ENCODE measurements around the gene AIFM3. TPM values are rescaled to one million over a fixed set of nuclear protein-coding genes. Genes with fewer than 3 reads are reported as not detected.
"Not testable (repeated sequence)": the region's sequence is repeated elsewhere in the genome, so short reads cannot be mapped to it uniquely, and the experiment has no call there.

AIFM3 gene
- total RNA-seq, 1 donor from 2014 or later, result 0.52 TPM

GRCh38 chr22:20939457-20940185 is 27.4 kb upstream of the AIFM3 start:
- ATAC-seq; intact Hi-C loops (cut with micrococcal nuclease); DNase-seq: not testable (repeated sequence)

DNA sequence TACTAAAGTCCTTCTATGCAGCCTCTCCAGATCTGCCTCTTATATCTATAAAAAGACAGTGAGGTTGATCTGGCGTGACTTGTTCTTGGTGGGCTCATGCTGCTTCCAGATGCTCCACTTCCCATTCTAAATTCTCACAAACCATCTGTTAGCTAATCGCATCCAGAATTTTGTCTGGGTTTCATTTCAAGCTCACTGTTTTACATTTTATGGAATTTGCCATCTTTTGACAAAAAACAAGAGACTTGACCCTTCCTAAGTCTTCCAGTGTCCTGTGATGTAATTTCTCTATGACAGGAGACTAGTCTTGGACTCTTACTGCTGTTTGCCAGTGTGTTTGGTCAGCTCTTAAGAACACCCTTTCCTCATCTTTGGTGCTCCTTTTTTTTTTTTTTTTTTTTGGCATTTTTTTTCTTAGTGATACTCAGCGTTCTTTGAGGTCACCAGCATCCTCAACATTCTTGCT is 26.8 kb upstream of the AIFM3 start:
- DNase-seq (no peak), ATAC-seq (no peak)
- intact Hi-C loops (cut with micrococcal nuclease), result no loop called here

- DNase-seq, result no peak
- intact Hi-C loops (cut with micrococcal nuclease), result no loop called here
- no peak for ATAC-seq
Observed at GRCh38 chr22:20940904-20941385, 26.1 kb upstream of the AIFM3 start.

- DNase-seq; ATAC-seq; intact Hi-C loops (cut with micrococcal nuclease): not testable (repeated sequence)
Observed at GRCh38 chr22:20942203-20942902, 24.7 kb upstream of the AIFM3 start.

- intact Hi-C loops (cut with micrococcal nuclease), result no loop called here
- DNase-seq (no peak), ATAC-seq (no peak)
Observed at GRCh38 chr22:20943104-20943933, 23.7 kb upstream of the AIFM3 start.

DNA sequence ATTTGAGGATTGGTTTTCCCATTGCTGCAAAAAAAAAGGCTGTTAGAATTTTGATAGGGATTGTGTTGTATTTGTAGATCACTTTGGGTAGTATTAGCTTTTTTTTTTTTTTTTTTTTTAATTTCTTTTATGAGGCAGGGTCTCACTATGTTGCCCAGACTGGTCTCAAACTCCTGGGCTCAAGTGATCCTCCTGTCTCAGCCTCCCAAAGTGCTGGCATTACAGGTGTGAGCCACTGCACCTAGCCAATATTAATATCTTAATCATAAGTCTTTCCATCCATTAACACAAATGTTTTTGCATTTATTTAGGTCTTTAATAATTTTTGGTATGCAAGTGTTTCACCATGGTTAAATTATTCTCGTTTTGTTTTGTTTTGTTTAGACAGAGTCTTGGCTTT is 23.0 kb upstream of the AIFM3 start:
- ATAC-seq (no peak), DNase-seq (no peak)
- intact Hi-C loops (cut with micrococcal nuclease), result no loop called here

DNA sequence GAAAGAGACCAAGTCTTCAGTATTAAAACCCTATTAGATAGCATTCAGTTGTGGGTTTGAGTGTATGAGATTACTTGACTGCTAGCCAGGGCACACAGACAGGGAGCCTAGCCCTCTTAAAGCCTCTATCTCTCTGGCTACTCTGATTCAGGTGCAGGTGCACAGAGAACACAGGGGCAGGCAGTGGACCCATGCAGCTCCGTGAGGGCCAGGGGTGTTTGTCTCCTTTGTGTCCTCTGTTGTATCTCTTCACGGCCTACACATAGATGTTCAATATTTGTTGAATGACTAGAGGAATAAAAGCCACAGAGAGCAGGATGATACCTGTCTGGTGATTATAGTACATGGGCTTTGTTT is 21.5 kb upstream of the AIFM3 start:
- intact Hi-C loops (cut with micrococcal nuclease), result no loop called here
- DNase-seq, result no peak
- peak; percentile 13 for ATAC-seq

DNA sequence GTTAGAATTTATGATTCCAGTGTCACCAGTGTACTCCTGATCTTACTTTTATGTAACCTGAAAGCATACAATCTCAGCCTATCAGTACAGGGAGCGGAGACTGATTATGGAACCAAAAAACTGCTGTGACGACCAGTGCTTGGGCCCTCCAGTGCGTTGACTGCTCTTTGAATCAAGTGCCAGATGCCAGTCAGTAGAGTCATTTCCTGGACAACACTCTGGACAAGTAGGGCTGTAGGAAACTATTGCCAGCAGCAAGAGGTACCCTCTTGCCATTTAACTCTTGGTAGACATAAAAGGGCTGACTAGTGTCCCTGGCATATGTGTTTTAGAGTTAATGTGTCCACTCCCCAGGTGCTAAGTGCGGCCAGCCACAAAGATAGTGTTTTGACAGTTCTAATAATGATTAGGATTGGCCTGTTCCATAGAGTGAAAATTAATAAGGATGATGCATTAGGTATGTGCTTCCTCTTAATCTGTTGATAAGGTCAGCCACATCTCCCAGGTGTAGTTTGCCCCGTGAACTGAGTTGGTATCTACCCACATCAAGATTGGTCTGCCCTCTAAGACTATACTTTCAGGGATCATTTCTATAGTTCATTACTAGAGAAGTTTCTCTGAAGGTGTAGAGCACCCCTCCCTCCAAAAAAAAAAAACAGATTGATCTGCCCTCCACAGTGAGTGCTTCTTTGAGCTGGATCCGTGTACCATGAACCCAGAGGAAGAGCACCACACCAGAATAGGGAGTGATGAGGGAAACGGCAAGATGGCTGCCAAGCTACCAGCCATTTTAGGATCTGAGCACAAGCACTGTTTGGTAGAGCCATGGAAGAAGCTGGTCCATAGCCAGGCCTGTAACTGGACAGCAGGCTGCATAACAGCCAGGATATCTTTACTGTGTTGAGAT is 20.7 kb upstream of the AIFM3 start:
- intact Hi-C loops (cut with micrococcal nuclease), result no loop called here
- peak; percentile 75 for ATAC-seq

DNA sequence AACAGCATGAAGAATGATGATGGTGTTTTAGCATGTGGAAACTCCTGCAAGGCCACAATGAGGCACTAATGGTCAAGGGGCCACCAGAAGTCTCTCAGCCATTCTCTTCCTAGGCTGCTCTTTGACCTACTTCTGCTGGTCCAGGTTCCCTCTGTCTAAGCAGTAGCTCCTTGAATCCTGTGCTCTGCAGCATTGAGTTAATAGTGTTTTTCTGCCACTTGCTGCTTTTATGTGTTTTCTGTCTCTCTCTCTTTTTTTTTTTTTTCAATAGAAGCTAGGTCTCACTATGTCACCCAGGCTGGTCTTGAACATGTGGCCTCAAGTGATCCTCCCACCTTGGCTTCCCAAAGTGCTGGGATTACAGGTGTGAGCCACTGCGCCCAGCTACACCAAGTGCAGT is 20.1 kb upstream of the AIFM3 start:
- DNase-seq (no peak), ATAC-seq (no peak)
- intact Hi-C loops (cut with micrococcal nuclease), result no loop called here

More for the DNA sequence above, 20.7 kb upstream of the AIFM3 start:
- DNase-seq, result no peak

- intact Hi-C loops (cut with micrococcal nuclease), result no loop called here
- ATAC-seq (no peak), DNase-seq (no peak)
Observed at GRCh38 chr22:20948450-20948849, 18.6 kb upstream of the AIFM3 start.

DNA sequence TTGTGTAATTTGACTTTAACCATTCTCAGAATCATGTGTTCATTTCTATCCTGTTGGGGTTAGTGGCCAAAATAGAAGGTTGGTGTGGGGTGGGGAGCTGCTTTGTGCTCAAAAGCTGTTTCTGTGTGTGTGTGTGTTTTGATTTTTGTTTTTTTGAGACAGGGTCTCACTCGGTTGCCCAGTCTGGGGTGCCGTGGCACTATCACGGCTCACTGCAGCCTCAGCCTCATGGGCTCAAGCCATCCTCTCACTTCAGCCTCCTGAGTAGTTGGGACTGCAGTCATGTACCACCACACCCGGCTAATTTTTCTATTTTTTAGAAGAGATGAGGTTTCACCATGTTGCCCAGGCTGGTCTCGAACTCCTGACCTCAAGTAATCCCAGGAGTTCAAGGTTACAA is 18.1 kb upstream of the AIFM3 start:
- DNase-seq (no peak), ATAC-seq (no peak)
- intact Hi-C loops (cut with micrococcal nuclease), result no loop called here

DNA sequence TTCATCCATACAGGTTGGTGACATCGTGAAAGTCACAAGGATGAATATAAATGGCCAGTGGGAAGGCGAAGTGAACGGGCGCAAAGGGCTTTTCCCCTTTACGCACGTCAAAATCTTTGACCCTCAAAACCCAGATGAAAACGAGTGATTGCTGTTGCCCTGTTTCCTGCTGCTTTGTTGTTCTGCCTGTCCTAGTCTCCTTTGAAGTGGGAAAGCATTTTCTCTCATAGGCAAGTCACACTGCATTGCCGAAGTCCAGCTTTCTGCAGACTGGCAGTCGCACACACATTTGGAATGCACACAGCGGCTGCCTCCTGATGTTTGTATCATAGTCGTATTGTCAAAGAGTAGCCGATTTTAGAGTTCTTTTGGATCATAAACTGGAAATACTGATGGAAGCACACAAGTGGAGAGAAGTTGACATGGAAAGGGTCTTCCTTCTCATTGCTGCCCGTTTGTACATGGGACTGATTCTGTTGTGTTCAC is 17.3 kb upstream of the AIFM3 start:
- intact Hi-C loops (cut with micrococcal nuclease), result no loop called here

GRCh38 chr22:20951151-20951931 is 15.7 kb upstream of the AIFM3 start:
- no peak for ATAC-seq
- intact Hi-C loops (cut with micrococcal nuclease), result no loop called here
- DNase-seq, result no peak

More for the DNA sequence above, 17.3 kb upstream of the AIFM3 start:
- DNase-seq (no peak), ATAC-seq (no peak)

- DNase-seq (no peak), ATAC-seq (no peak)
- intact Hi-C loops (cut with micrococcal nuclease), result no loop called here
Observed at GRCh38 chr22:20951932-20952380, 15.1 kb upstream of the AIFM3 start.

DNA sequence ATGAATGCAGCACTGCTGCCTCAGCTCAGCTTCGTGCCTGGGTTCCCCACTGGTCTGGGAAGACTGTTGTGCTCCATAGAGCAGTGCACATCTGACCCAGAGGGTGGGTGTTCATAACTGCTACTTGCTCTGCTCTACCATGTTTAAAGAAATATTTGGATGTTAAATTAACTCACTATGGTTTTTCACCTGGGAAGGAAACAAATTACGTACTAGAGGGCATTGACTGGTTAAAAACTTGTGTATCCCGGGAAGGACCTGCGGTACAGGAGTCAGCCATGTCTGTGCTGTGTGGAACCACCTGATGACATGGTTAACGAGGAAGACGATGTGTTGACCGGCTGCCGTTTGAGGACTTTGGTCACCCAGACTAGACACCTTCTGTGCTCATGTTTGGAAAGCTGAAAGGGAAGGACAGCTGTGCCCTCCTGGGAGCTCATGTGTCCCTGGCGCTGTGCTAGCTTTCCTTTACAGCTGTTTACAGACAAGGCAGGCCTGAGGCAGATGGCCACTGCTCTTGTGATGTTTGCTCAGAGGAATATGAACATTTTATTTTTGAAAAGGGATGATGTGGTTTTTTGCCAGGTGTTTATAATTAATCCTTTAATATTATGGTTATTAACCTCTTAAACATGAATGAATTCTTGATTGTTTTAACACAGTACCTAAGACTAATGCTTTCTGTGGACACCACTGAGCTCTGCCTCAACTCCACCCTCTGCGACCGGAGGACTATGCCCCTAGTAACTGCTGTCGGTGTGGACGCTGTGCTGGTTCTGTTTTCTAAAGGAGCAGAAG is 14.3 kb upstream of the AIFM3 start:
- intact Hi-C loops (cut with micrococcal nuclease), result no loop called here
- ATAC-seq, result no peak
- DNase-seq, result no peak

- intact Hi-C loops (cut with micrococcal nuclease), result no loop called here
- no peak for DNase-seq
- ATAC-seq, result no peak
Observed at GRCh38 chr22:20953342-20953608, 13.8 kb upstream of the AIFM3 start.

Data from left ventricle myocardium superior (tissue), 1 donor.